H1 (cell line): Measurements from ENCODE around the gene PDE9A. TPM values are rescaled to one million over a fixed set of nuclear protein-coding genes. Genes with fewer than 3 reads are reported as not detected.

Source experiments
- CTCF ChIA-PET: fragments of 300-600 bp; sonication (Branson Sonifier 250); formaldehyde crosslinking; loops from one replicate; lab custom pipeline; 2021; ENCODE audit not compliant: partially characterized antibody; lab: Charles Lee
- POLR2A ChIA-PET: fragments of 300-600 bp; sonication (Branson Sonifier 250); formaldehyde crosslinking; loops from one replicate; lab custom pipeline; 2021; ENCODE audit warnings: inconsistent platforms; ENCODE audit not compliant: partially characterized antibody; lab: Charles Lee
- DNase-seq, 2 experiments: peaks; one replicate each; pipeline versions ENCODE4 v3.0.0 to v3.0.0-alpha.2; 2010 to 2022; ENCODE audit warnings: low spot score in 2 of 2, low read depth in 1 of 2, mixed read lengths in 1 of 2
- FAIRE-seq: peaks from 2 replicates; lab custom pipeline; 2011; peaks lifted over from hg19 to GRCh38; lab: Jason Lieb, UNC
- H2AFZ ChIP-seq: 2 replicates; pipeline ENCODE4 v1.8.1; 2012; ENCODE audit warnings: low read length, inconsistent platforms
- H2AK5ac ChIP-seq: 2 replicates; pipeline ENCODE4 v1.6.1; 2013; ENCODE audit warnings: low read depth, low read length
- H2BK120ac ChIP-seq: replicated peaks from 2 replicates; pipeline ENCODE3; 2013; ENCODE audit warnings: low read depth, low read length, inconsistent platforms
- H2BK12ac ChIP-seq: 2 replicates; pipeline ENCODE4 v1.6.1; 2013; ENCODE audit warnings: low read depth, low read length
- H2BK15ac ChIP-seq: 2 replicates; pipeline ENCODE4 v1.6.1; 2013; ENCODE audit warnings: low read length
- H2BK20ac ChIP-seq: 2 replicates; pipeline ENCODE4 v1.6.1; 2013; ENCODE audit warnings: low read length
- H2BK5ac ChIP-seq: 2 replicates; pipeline ENCODE4 v1.6.1; 2013; ENCODE audit warnings: low read depth, low read length
- H3K14ac ChIP-seq: 2 replicates; pipeline ENCODE4 v1.6.1; 2013; ENCODE audit warnings: inconsistent platforms; ENCODE audit not compliant: insufficient read length
- H3K18ac ChIP-seq: 2 replicates; pipeline ENCODE4 v1.6.1; 2013; ENCODE audit warnings: low read length; ENCODE audit errors: extremely low read depth
- H3K23ac ChIP-seq: 2 replicates; pipeline ENCODE4 v1.6.1; 2013; ENCODE audit warnings: inconsistent platforms; ENCODE audit not compliant: insufficient read length
- H3K23me2 ChIP-seq: 2 replicates; pipeline ENCODE4 v1.6.1; 2013; ENCODE audit warnings: low read depth, low read length
- H3K27ac ChIP-seq: 2 replicates; pipeline ENCODE4 v1.6.1; 2011; ENCODE audit warnings: low read depth, low read length, inconsistent platforms
- H3K27me3 ChIP-seq, 4 experiments: replicated peaks in 1 of 4; 1 replicate in 1 of 4; 2 replicates in 3 of 4; pipeline versions ENCODE4 v1.6.1 to v1.8.1; 2011 to 2013; ENCODE audit warnings: low read length in 3 of 4, mild to moderate bottlenecking in 3 of 4, inconsistent platforms in 2 of 4, mixed read lengths in 2 of 4, moderate library complexity in 1 of 4; ENCODE audit not compliant: control insufficient read depth in 3 of 4, insufficient read depth in 3 of 4; ENCODE audit errors: extremely low read depth in 1 of 4
- H3K36me3 ChIP-seq, 4 experiments: 2 replicates each; pipeline versions ENCODE4 v1.6.1 to v1.8.1; 2011 to 2013; ENCODE audit warnings: mild to moderate bottlenecking in 4 of 4, low read length in 3 of 4, moderate library complexity in 2 of 4, control low read depth in 1 of 4, inconsistent platforms in 1 of 4; ENCODE audit not compliant: insufficient read depth in 4 of 4, control insufficient read depth in 2 of 4
- H3K4ac ChIP-seq: replicated peaks from 2 replicates; pipeline ENCODE3; 2013; ENCODE audit warnings: low read length, low read depth, mixed read lengths, inconsistent platforms; ENCODE audit not compliant: insufficient read length
- H3K4me1 ChIP-seq, 4 experiments: replicated peaks in 1 of 4; 1 replicate in 1 of 4; 2 replicates in 3 of 4; pipeline versions ENCODE4 v1.6.1 to v1.8.1; 2011 to 2013; ENCODE audit warnings: low read length in 3 of 4, inconsistent platforms in 2 of 4, mixed read lengths in 1 of 4; ENCODE audit not compliant: insufficient read depth in 4 of 4, control insufficient read depth in 3 of 4
- H3K4me2 ChIP-seq, 2 experiments: 2 replicates each; pipeline versions ENCODE4 v1.6.1 to v1.8.1; 2011 to 2013; ENCODE audit warnings: low read depth in 2 of 2, low read length in 2 of 2, control low read depth in 1 of 2, inconsistent platforms in 1 of 2, mild to moderate bottlenecking in 1 of 2; ENCODE audit not compliant: insufficient read depth in 1 of 2
- H3K4me3 ChIP-seq, 4 experiments: fragments of 200-600, 300-600 bp in 1 of 4; sonication (generic), shearing (Covaris generic), sonication (Bioruptor Twin) in 1 of 4; 2 replicates each; pipeline versions ENCODE4 v1.5.1 to v1.8.1; 2011 to 2016; ENCODE audit warnings: low read length in 4 of 4, low read depth in 3 of 4, control low read depth in 2 of 4, inconsistent platforms in 2 of 4, mild to moderate bottlenecking in 2 of 4, mixed read lengths in 1 of 4, moderate library complexity in 1 of 4; ENCODE audit not compliant: insufficient read depth in 2 of 4; ENCODE audit errors: extremely low read depth in 1 of 4
- H3K56ac ChIP-seq: replicated peaks from 2 replicates; pipeline ENCODE3; 2013; ENCODE audit warnings: low read depth, mild to moderate bottlenecking, mixed read lengths, low read length, inconsistent platforms; ENCODE audit not compliant: insufficient read length
- H3K79me1 ChIP-seq: 2 replicates; pipeline ENCODE4 v1.6.1; 2013; ENCODE audit warnings: low read depth, low read length, control low read depth
- H3K79me2 ChIP-seq, 2 experiments: 2 replicates each; pipeline versions ENCODE4 v1.6.1 to v1.8.1; 2012 to 2013; ENCODE audit warnings: low read length in 2 of 2, mild to moderate bottlenecking in 2 of 2, inconsistent platforms in 1 of 2; ENCODE audit not compliant: insufficient read depth in 2 of 2, control insufficient read depth in 1 of 2
- H3K9ac ChIP-seq, 4 experiments: replicated peaks in 1 of 4; 1 replicate in 1 of 4; 2 replicates in 3 of 4; pipeline versions ENCODE4 v1.6.1 to v1.8.1; 2011 to 2013; ENCODE audit warnings: low read depth in 3 of 4, low read length in 3 of 4, control low read depth in 2 of 4, mild to moderate bottlenecking in 2 of 4, moderate library complexity in 2 of 4, inconsistent platforms in 1 of 4; ENCODE audit errors: extremely low read depth in 1 of 4
- H3K9me3 ChIP-seq, 2 experiments: 2 replicates each; pipeline versions ENCODE4 v1.6.1 to v1.8.1; 2012 to 2013; ENCODE audit warnings: mild to moderate bottlenecking in 2 of 2, moderate library complexity in 2 of 2, control low read depth in 1 of 2, inconsistent platforms in 1 of 2, low read depth in 1 of 2, low read length in 1 of 2, mixed read lengths in 1 of 2; ENCODE audit not compliant: insufficient read depth in 2 of 2
- H4K20me1 ChIP-seq, 2 experiments: replicated peaks in 1 of 2; 2 replicates each; pipeline versions ENCODE3 to v1.8.1; 2011 to 2013; ENCODE audit warnings: inconsistent platforms in 2 of 2, low read length in 2 of 2, mild to moderate bottlenecking in 1 of 2; ENCODE audit not compliant: insufficient read depth in 2 of 2, control insufficient read depth in 1 of 2
- H4K5ac ChIP-seq: 2 replicates; pipeline ENCODE4 v1.6.1; 2013; ENCODE audit warnings: low read length, low read depth, mixed read lengths, inconsistent platforms; ENCODE audit not compliant: insufficient read length
- H4K8ac ChIP-seq: 2 replicates; pipeline ENCODE4 v1.8.0; 2013; ENCODE audit warnings: mild to moderate bottlenecking, moderate library complexity, low read length, inconsistent platforms; ENCODE audit not compliant: insufficient read depth; ENCODE audit errors: extremely low read depth
- H4K91ac ChIP-seq: replicated peaks from 2 replicates; pipeline ENCODE3; 2013; ENCODE audit warnings: low read length, mixed read lengths, inconsistent platforms; ENCODE audit not compliant: insufficient read length
- RNF2 ChIP-seq: fragments of 200-900, 300-1000 bp; sonication (generic); IDR thresholded peaks from 2 replicates; pipeline ENCODE4 v1.7.1; 2016; ENCODE audit warnings: borderline replicate concordance, low read depth, mild to moderate bottlenecking, antibody characterized with exemption, low read length; ENCODE audit not compliant: poor library complexity, severe bottlenecking; ENCODE audit errors: missing control alignments
- SAP30 ChIP-seq: fragments of 300-600 bp; sonication (generic); IDR thresholded peaks from 2 replicates; pipeline ENCODE4 v1.7.1; 2012; ENCODE audit warnings: low read length, moderate library complexity, mild to moderate bottlenecking, inconsistent platforms; ENCODE audit not compliant: insufficient read depth, insufficient replicate concordance
- SP1 ChIP-seq: IDR thresholded peaks from 2 replicates; pipeline ENCODE4 v1.6.1; 2011; ENCODE audit warnings: low read depth, low read length
- SP2 ChIP-seq: IDR thresholded peaks from 2 replicates; pipeline ENCODE4 v1.6.1; 2012; ENCODE audit warnings: mild to moderate bottlenecking, low read length, inconsistent platforms
- TBP ChIP-seq: IDR thresholded peaks from 2 replicates; pipeline ENCODE4 v1.6.1; 2011; ENCODE audit warnings: low read depth, low read length, improper control_type of control experiment
- WGBS, 2 experiments: shearing (Covaris generic) in 1 of 2; methylation state at CpG; one replicate each; pipeline versions ENCODE4 v1.1.6 to v1.1.7; 2013 to 2015; ENCODE audit warnings: low lambda C conversion rate in 2 of 2, mixed read lengths in 2 of 2, inconsistent platforms in 1 of 2, low coverage in 1 of 2, missing lambda C conversion rate in 1 of 2; ENCODE audit not compliant: insufficient replicate concordance in 2 of 2, insufficient coverage in 1 of 2, insufficient read length in 1 of 2; ENCODE audit errors: extremely low coverage in 1 of 2, missing lambda C conversion rate in 1 of 2; 5-methylcytosine and 5-hydroxymethylcytosine counted together
- polyA plus RNA-seq, 7 experiments: library from polyadenylated mRNA; depleted of rRNA in 3 of 7; stranded (reverse) in 5 of 7; unstranded in 2 of 7; fragments of >200 nt in 5 of 7; fragments of 200-250 nt in 2 of 7; gene quantifications; 1 replicate in 5 of 7; 2 replicates in 1 of 7; 4 replicates in 1 of 7; pipeline versions ENCODE4 v1.2.1 to v1.2.3, GENCODE V29; 2011 to 2013; ENCODE audit warnings: missing spikeins in 2 of 7, mixed read lengths in 2 of 7
- total RNA-seq: library from RNA; stranded (reverse); fragmentation: NEBNext Ultra II Directional; extraction: Animal tissue kit (Norgen Biotek cat#: 25700); gene quantifications from 2 replicates; pipeline ENCODE4 v1.2.1, GENCODE V29; 2021
- TF ChIP-seq, protein P1 (sequence below): IDR thresholded peaks from 2 replicates; pipeline ENCODE4 v1.6.1; 2012; ENCODE audit warnings: inconsistent platforms

PDE9A gene
- total and polyA plus RNA-seq, 2 of the 8 experiments (the other 6 are each of a cell fraction or from before 2014, with no cell fraction given): 39.2 to 45.9 TPM

DNA sequence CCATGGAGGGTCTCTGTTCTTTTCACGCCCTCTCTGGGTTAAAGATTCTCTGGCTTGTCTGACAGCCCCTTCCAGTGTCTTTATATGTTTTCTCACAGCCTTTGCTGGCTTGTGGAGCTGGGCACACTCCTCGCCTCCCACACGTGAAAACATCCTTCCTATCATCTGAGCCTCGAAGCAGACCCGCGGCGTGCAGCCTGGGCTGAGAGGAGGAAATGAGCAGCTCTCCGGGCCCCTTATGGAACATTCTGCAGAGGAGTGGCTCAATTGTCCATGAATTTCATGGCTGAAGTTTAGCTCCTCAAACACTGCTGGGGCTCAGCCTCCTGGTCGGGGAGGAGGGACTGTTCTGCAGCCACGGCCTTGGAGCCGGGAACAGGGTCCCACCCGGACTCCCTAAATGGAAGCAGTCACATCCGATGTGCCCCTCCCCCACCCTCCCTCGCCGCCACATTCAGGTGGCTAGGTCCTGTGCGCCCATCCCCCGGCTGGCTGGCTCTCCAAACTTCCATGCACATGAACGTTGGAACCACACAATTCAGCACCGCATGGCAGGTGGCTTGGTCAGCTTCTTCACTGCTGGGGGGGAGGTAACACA lies 15.1 kb upstream of the PDE9A start:
- DNase-seq (no peak), FAIRE-seq (no peak)
- H2BK12ac ChIP-seq: no peak overlapping the region
- POLR2A ChIA-PET: interaction anchor here (1.2 to 1.4 kb wide), 3 partner anchors 13 to 16 kb away, joined by 3 to 5 read pairs (median 4); no protein-coding TSS in a partner anchor
- H4K8ac ChIP-seq: no peak overlapping the region
- H4K20me1 ChIP-seq: peaks cover 0 to 3% of the 10 kb centered on the region in 2 experiments
- no peak overlapping the region for H2BK20ac ChIP-seq
- H2BK5ac ChIP-seq: no peak overlapping the region; the same call in 1 of the 2 replicates
- H4K91ac ChIP-seq: no peak overlapping the region
- H3K4me3 ChIP-seq: no peak overlapping the region
- no peak overlapping the region for H2AK5ac ChIP-seq
- H2AFZ ChIP-seq: no peak overlapping the region
- no peaks in the 10 kb centered on the region for H3K79me1 ChIP-seq
- peaks cover 2 to 21% (median 10%) of the 10 kb centered on the region in 4 experiments; a peak in 6 of 7 replicates for H3K4me1 ChIP-seq
- no peak overlapping the region for H2BK15ac ChIP-seq
- H4K5ac ChIP-seq: no peak overlapping the region
- no peak overlapping the region for H3K4me2 ChIP-seq
- peak overlapping the region; percentile 19; the same call in 1 of the 2 replicates for H3K18ac ChIP-seq
- H3K36me3 ChIP-seq: no peaks in the 10 kb centered on the region
- WGBS, 2 experiments: 87% methylated on average over 19 of the region's 19 CpGs; no CpG with 5 or more reads in 1 of the 2 experiments
- TF ChIP-seq SAP30 (no peak), RNF2 (no peak), SP2 (no peak), SP1 (no peak), TBP (no peak)
- TF ChIP-seq, protein P1, sequence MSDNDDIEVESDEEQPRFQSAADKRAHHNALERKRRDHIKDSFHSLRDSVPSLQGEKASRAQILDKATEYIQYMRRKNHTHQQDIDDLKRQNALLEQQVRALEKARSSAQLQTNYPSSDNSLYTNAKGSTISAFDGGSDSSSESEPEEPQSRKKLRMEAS: no peak
- TF ChIP-seq, all 59 proteins: peak for 0
- Histone ChIP-seq H3K23me2 (peaks cover 13% of the 10 kb centered on the region; the same call in 1 of the 2 replicates), H2BK120ac (no peak overlapping the region), H3K9me3 (no peaks in the 10 kb centered on the region), H3K27ac (no peak overlapping the region), H3K23ac (no peak overlapping the region), H3K79me2 (no peaks in the 10 kb centered on the region), H3K14ac (no peak overlapping the region), H3K4ac (no peak overlapping the region), H3K27me3 (peaks cover 0 to 7% (median 3%) of the 10 kb centered on the region in 4 experiments; a peak in 3 of 7 replicates), H3K9ac (no peak overlapping the region), H3K56ac (no peak overlapping the region)
- CTCF ChIA-PET: interaction anchor here (0.9 to 10.7 kb wide), 8 partner anchors 14 to 44 kb away, joined by 3 to 112 read pairs (median 4); partner anchors contain the start of gene PDE9A
